Duodenal mucosa (tissue), 2 donors: ENCODE measurements around the gene KCTD1.

Experiments
- H3K27ac ChIP-seq: one replicate; pipeline ENCODE4 v1.7.0; 2013; ENCODE audit warnings: low read depth, low read length
- H3K27me3 ChIP-seq, 2 donors: one replicate each; pipeline ENCODE4 v1.7.0; 2013; ENCODE audit warnings: low read length in 2 of 2, control low read depth in 1 of 2; ENCODE audit not compliant: insufficient read depth in 2 of 2, control insufficient read depth in 1 of 2
- H3K36me3 ChIP-seq, 2 donors: one replicate each; pipeline ENCODE4 v1.7.0; 2013; ENCODE audit warnings: low read length in 2 of 2, control low read depth in 1 of 2; ENCODE audit not compliant: insufficient read depth in 2 of 2, control insufficient read depth in 1 of 2
- H3K4me1 ChIP-seq, 2 donors: one replicate each; pipeline ENCODE4 v1.7.0; 2013; ENCODE audit warnings: low read length in 2 of 2, control low read depth in 1 of 2; ENCODE audit not compliant: insufficient read depth in 2 of 2, control insufficient read depth in 1 of 2
- H3K4me3 ChIP-seq, 2 donors: one replicate each; pipeline ENCODE4 v1.7.0; 2013; ENCODE audit warnings: low read length in 2 of 2, low read depth in 1 of 2
- H3K9ac ChIP-seq, 2 donors: one replicate each; pipeline ENCODE4 v1.7.0; 2013; ENCODE audit warnings: low read length in 2 of 2, low read depth in 1 of 2
- H3K9me3 ChIP-seq, 2 donors: one replicate each; pipeline ENCODE4 v1.7.0; 2013; ENCODE audit warnings: low read length in 2 of 2, control low read depth in 1 of 2; ENCODE audit not compliant: control insufficient read depth in 1 of 2

KCTD1 gene

DNA sequence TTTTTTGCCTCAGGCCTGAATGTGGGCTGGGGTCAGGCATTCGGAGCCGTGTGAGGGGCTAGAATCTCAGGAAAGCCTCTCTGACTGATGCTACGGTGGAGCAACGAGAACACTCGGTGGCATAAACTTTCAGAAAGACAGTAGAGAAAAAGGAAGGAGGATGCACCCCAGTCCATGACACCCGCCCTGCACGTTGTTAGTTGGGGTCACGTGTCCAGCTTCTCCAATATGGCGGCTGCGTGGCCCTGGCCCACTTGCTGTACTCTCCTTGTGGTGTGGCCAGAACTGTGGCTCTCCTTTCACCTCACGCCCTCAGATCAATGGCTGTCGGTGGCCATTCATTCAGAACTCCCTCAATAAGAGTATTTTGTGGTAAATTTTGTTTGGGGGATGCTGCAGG, 131.2 kb downstream of the KCTD1 start:
- Histone ChIP-seq H3K27me3 (no peaks in the 10 kb centered on the region), H3K36me3 (no peaks in the 10 kb centered on the region), H3K9me3 (no peaks in the 10 kb centered on the region), H3K27ac (no peak overlapping the region), H3K4me3 (no peak overlapping the region), H3K9ac (no peak overlapping the region), H3K4me1 (no peaks in the 10 kb centered on the region)

DNA sequence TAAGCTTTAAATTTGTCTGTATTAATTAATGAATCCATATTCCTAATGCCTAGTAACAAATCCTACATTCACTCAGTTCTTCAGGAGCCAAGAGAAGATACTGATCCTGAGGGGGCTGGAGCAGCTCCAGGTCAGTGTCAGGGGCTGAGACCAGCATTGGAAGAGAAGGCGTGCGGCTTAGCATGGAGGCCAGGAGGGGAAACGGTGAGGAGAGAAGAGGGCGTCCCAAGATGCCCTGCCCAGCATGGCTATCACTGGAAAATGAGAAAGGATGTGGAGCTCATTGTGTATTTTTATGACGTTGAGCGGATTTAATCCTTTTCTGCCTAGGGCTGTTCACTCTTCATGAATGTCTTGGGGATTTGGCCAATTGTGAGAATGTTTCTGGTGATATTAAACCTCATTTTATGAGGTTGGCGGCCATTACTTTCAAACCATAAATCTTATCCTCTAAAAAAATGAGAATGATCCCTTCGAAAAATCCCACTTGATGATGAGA, 131.7 kb downstream of the KCTD1 start:
- H3K4me1 ChIP-seq: no peaks in the 10 kb centered on the region
- no peak overlapping the region for H3K4me3 ChIP-seq
- H3K27ac ChIP-seq: no peak overlapping the region
- H3K9ac ChIP-seq: no peak overlapping the region
- H3K9me3 ChIP-seq: no peaks in the 10 kb centered on the region
- no peaks in the 10 kb centered on the region for H3K27me3 ChIP-seq
- H3K36me3 ChIP-seq: no peaks in the 10 kb centered on the region

DNA sequence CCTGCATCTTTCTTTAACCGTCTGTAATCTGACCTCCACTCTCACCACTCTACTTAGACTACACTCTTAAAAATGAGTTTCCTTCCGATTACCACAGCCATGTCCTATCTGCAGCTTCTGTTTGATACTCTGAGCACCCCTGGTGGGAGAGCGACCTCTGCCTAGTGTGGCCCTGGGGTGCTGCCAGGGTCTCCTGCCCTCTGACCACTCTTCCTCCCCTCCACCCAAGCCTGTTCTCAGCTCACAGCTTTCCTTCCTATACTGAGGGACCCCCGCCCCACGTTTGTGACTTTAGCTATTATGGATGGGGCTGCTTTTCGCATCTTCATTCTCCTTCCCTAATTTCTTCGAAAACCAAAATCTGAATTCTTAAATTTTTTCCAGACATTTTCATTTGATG, 132.7 kb downstream of the KCTD1 start:
- H3K36me3 ChIP-seq: no peaks in the 10 kb centered on the region
- no peaks in the 10 kb centered on the region for H3K4me1 ChIP-seq
- no peaks in the 10 kb centered on the region for H3K9me3 ChIP-seq
- no peak overlapping the region for H3K9ac ChIP-seq
- no peaks in the 10 kb centered on the region for H3K27me3 ChIP-seq
- H3K4me3 ChIP-seq: no peak overlapping the region
- no peak overlapping the region for H3K27ac ChIP-seq

DNA sequence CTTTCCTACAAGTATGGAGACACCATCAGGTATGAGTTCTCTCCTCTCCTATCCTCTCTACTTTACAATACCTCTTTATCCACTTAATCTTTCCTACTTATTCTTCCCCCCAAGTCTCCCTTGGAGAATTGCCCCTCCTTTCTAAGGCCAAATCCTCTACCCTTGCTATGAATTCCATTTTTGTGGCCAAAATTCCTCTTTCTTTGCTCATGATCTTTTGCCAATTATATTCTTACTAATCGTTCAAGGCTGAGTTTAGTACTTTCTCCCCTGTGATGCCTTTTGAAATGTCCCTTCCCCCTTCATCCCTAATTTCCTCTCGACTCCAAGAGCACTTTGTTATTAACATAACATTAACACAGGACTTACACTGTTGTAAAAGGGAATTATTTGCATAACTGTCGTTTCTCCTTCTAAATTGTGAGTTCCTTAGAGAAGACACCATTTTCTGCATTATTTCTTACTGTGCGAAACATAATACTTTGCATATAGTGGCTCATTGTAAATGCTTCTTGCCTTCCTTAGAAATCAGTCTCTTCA, 133.4 kb downstream of the KCTD1 start:
- Histone ChIP-seq H3K9ac (no peak overlapping the region), H3K4me3 (no peak overlapping the region), H3K27ac (no peak overlapping the region), H3K27me3 (no peaks in the 10 kb centered on the region), H3K36me3 (no peaks in the 10 kb centered on the region), H3K9me3 (no peaks in the 10 kb centered on the region), H3K4me1 (no peaks in the 10 kb centered on the region)

DNA sequence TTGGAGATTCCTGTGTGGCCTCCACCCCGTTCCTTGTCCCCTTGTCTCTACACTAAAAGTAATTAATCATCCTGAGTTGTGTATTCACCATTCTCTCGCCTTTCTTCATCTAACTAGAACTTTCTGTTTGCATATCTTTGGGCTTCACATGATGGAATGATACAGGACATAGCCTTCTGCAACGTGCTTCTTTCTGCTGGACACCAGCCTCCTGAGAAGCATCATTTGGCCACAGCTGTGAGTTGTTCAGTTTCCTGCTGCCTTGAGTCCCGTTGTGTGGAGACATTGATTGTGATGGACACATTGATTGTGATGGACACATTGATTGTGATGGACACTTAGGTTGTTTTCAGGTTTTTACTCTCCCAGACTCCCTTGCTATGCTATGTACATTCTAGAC, 139.3 kb downstream of the KCTD1 start:
- Histone ChIP-seq H3K27me3 (no peaks in the 10 kb centered on the region), H3K9ac (no peak overlapping the region), H3K4me1 (no peaks in the 10 kb centered on the region), H3K36me3 (no peaks in the 10 kb centered on the region), H3K9me3 (no peaks in the 10 kb centered on the region), H3K4me3 (no peak overlapping the region), H3K27ac (no peak overlapping the region)

DNA sequence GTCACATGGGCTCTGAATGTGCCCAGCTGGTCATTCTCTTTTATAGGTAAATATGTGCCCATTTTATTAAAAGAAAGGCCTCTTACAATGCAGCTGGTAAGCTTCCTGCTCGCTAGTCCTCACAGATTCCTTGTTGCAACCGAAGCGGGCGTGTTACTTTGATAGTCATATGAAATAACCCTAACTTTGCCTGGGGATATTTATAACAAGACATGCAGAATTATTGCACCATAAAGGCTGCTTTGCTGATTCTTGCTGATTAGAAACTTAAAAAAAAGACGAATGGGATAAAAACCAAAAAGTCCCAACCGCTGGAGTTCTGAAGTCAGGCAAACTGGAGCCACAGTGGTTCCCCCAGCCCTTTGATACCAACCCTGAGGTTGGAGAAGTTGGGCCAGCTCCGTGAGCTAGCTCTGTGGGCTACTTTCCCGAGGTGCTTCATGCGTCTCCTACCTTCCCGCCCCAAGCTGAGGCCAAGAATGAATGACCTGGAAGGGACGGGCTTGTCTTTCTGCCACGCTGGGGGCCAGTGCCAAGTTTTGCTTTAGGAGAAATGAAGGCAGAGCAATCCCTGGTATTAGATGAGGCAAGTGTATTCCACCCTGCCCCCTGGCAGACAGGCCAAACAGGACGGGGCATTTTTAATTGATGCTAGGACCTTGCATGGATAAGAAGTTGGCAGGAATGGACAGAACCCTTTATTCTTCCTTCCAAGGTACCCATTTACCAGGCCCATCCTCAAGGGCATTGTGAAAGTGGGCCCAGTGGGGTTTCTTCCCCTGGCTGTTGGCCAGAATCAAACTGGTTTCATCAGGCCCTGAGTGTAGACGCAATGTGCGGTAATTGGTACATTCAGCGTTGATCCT, 140.4 kb downstream of the KCTD1 start:
- Histone ChIP-seq H3K4me1 (no peaks in the 10 kb centered on the region), H3K27me3 (no peaks in the 10 kb centered on the region), H3K27ac (no peak overlapping the region), H3K9me3 (no peaks in the 10 kb centered on the region), H3K4me3 (no peak overlapping the region), H3K36me3 (no peaks in the 10 kb centered on the region), H3K9ac (no peak overlapping the region)

DNA sequence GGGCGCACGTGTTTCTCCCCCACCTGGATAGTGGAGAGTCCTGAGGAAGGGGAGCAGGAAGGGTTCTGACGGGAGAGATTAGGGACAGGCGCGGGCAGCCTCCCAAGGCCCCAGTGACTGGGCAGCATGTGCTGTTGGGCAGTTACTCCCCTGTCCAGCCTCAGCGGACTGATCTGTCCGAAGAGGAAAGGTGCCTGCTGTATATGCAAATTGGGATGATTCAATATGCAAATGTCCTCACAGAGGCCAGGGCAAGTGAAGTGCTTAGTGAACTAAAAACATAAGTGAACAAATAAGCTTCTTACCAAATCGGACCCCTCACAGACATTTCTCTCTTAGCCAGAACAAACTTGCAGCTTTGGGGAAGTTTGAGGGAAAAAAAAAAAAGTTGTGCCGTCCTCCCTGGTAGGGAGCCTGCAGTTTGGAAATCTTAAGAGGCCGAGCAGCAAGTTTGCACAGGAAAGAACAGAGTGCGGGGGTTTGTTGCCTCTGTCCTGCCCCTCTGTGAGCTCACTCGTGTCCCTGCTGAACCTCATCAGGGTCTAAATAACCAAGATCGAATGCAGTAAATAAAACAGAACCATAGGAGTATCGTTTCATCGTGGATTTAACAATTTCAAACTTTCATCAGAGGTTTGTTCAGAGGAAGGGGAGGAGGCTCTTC, 141.4 kb downstream of the KCTD1 start:
- no peaks in the 10 kb centered on the region for H3K27me3 ChIP-seq

DNA sequence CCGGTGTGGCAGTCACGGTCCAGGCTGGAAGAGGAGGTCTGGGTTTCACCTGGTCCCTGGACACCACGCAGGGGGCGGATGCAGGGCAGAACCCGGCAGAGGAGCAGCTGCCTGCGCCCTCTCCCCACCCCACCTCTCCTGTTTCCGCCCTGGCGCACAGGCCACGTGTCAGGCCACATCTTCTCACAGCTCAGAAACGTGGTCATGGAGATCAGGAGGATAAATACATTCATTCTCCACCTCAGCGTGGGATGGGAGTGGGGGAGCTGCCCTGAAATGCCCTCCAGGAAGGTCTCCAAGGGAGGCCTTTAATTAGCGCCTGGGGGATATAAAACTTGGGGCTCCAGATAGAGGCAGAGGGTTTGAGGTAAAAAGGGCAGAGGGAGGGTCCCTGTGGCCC, 142.0 kb downstream of the KCTD1 start:
- Histone ChIP-seq H3K4me3 (no peak overlapping the region), H3K9me3 (no peaks in the 10 kb centered on the region), H3K36me3 (no peaks in the 10 kb centered on the region), H3K4me1 (no peaks in the 10 kb centered on the region), H3K9ac (no peak overlapping the region), H3K27me3 (no peaks in the 10 kb centered on the region), H3K27ac (no peak overlapping the region)

More for the DNA sequence above, 141.4 kb downstream of the KCTD1 start:
- Histone ChIP-seq H3K9ac (no peak overlapping the region), H3K9me3 (no peaks in the 10 kb centered on the region), H3K27ac (no peak overlapping the region), H3K36me3 (no peaks in the 10 kb centered on the region), H3K4me3 (no peak overlapping the region), H3K4me1 (no peaks in the 10 kb centered on the region)

DNA sequence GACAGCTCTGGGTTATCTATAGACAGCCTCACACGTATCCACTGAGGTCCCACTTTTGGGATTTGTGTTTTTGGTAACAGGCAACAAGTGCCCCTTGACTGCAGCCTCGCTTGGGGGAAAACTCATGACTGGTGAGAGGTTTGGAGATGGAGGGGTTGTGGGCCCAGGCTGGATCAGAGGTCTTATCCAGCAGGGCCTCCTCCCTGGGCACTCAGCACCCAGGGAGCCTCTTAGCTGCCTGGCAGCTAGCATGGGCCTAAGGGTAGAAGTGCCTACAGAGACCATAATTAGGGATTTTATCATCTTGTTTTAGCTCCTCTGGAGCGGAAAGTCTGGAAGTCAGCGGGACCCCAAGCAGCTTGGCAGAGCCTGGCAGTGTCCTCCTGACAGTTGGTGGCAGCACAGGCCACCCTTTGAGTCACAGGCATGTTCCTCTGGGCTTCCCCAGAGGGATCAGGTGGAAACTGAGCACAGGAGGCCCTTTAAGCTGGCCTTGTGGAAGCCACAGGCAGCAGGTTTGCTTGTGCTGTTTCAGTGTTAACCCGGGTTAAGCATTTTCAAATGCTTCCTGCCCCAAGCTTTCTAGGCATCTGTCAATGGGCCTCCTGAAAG, 143.1 kb downstream of the KCTD1 start:
- Histone ChIP-seq H3K27me3 (no peaks in the 10 kb centered on the region), H3K9ac (no peak overlapping the region), H3K4me3 (no peak overlapping the region), H3K27ac (no peak overlapping the region), H3K36me3 (no peaks in the 10 kb centered on the region), H3K4me1 (no peaks in the 10 kb centered on the region), H3K9me3 (no peaks in the 10 kb centered on the region)
